ENCODE data around the gene SCN3A.

DNA sequence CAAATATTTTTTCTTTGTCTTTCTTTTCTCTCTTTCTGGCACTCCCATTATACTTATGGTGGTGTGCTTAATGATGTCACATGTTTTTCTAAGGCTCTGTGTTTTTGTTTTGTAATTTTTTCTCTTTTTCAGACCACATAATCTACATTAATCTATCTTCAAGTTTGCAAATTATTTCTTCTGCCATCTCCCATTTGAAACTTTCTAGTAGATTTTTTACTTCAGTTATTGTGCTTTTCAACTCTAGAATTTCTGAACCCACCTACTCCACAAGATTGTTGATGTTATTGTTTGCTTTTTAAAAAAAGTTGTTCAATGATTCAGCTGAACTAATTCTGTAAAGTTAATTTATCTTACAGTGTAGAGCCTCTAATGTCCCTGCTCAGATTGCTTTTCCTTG, 121.4 kb downstream of the SCN3A start:
- TF ChIP-seq, protein P1, sequence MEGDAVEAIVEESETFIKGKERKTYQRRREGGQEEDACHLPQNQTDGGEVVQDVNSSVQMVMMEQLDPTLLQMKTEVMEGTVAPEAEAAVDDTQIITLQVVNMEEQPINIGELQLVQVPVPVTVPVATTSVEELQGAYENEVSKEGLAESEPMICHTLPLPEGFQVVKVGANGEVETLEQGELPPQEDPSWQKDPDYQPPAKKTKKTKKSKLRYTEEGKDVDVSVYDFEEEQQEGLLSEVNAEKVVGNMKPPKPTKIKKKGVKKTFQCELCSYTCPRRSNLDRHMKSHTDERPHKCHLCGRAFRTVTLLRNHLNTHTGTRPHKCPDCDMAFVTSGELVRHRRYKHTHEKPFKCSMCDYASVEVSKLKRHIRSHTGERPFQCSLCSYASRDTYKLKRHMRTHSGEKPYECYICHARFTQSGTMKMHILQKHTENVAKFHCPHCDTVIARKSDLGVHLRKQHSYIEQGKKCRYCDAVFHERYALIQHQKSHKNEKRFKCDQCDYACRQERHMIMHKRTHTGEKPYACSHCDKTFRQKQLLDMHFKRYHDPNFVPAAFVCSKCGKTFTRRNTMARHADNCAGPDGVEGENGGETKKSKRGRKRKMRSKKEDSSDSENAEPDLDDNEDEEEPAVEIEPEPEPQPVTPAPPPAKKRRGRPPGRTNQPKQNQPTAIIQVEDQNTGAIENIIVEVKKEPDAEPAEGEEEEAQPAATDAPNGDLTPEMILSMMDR (IDR thresholded peaks at IDR 0.05; ENCODE audit: low read depth, low read length, poor library complexity, severe bottlenecking), result no peak
- TF ChIP-seq EZH2phosphoT487 (IDR thresholded peaks at IDR 0.05; ENCODE audit: borderline replicate concordance, low read length), result no peak

Data from DOHH2 (cell line).